GM21528 (cell line): ENCODE measurements around the gene C5orf34.
"Not testable (repeated sequence)": the region's sequence is repeated elsewhere in the genome, so short reads cannot be mapped to it uniquely, and the experiment has no call there.

Experiments
- ATAC-seq: cut with Tn5 transposase; IDR thresholded peaks from one replicate; pipeline ENCODE4 v1.9.1; 2021; ENCODE audit warnings: mild to moderate bottlenecking, moderate library complexity; ENCODE audit not compliant: unreplicated experiment, low FRiP score

The C5orf34 gene, protein sequence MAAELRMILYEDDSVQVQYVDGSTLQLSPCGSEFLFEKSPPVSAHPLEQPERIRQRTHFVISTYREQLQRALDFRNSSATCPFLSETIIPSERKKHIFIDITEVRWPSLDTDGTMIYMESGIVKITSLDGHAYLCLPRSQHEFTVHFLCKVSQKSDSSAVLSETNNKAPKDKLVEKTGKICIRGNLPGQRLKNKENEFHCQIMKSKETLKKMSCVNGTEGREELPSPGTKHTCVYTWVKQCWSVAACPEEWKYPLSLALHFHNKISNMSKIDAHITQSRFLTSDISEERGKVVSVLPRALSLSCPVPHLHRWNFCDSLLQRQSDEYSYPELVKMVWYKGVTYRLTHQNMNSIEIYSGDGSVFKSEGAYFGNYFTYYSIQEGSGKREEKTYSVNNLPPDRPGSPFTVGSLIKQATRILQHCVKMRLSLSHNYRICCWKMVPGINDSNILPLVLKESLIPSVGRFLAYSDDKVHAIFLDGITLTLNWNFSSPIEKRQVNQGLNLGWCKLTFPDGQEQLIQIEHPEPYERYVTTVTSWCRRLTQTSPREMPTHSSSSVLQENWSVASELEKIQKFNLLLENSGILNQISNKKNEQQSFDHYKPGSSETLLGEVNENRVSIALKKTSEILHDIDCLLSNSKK

DNA sequence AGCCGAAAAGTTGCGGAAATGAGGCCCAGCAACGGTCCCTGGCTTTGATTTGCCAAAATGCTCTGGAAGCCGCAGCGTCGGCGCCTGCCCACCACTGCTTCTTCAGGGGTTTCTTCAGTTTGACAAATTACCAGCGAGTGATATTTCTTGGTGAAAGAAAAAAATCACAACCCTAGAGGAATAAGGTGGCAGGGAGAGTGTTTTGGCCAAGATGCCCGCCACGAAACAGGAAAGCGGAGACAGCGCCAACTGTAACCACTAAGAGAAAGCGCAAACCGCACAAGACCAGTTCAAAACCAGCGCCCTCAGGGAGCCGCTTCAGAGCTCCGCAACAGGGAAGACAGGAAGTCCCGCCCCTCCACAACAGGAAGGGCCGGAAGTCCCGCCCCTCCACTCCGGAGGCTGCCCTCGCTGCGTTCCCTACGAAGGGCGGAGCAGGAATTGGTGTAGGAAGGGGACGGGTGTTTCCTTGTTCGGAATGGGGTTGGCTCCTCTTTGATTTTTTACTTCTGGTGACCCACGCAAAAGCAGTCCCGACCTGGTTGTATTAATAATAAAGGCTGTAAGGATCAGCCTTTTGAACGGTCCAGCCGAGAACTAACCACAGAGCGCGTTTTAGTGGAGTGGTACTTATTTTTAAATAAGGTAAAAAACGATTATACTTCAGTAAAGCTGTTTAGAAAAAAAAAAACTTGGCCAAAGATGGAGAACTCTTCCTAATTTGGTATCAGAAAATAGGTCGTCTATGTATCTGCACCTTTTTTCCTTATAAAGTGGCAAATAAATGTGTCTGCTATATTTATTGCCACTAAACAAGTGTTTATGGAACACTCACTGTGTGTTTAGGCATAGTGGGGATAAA lies at the start of gene C5orf34:
Gene C5orf34 (minus strand): TSS at position 333 of the 862 bp plus-strand sequence. CDS start 5,809 bp downstream, outside the sequence.
- ATAC-seq = peak; percentile 98

DNA sequence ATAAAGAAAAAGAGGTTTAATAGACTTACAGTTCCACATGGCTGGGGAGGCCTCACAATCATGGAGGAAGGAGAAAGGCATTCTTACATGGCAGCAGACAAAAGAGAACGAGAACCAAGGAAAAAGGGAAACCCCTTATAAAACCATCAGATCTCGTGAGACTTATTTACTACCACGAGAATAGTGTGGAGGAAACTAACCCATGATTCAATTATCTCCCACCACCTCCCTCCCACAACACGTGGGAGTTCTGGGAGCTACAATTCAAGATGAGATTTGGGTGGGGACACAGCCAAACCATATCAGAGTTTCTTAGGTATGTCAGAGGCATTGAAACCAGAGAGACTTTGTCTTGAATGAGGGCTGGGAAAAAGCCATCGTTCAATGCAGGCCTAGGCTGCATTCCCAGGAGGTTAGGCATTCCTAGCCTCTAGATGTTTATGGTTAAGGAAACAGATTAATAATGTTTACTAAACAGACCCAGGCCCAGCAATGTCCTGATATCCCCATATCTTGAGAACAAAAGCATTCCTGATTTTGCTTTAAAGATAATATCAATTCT lies 49.4 kb upstream of the C5orf34 start:
- no peak for ATAC-seq

DNA sequence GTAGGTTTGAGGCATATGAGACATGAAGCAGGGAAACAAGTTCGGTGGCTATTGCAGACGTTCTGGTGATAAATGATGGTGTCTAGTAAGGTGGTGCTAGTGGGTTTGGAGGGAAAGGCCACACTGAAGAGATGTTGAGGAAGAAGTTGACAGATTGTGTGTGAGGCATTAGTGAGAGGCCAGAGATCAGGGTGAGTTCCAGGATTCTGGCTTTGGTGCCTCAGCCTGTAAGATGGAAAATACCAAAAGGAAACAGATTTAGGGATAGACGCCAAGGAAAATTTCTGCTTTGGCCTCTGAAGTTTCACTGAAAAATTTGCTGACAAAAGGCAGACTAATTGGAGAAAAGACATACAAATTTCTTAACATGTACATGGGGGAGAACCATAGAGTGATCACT lies 48.4 kb upstream of the C5orf34 start:
- ATAC-seq = no peak

DNA sequence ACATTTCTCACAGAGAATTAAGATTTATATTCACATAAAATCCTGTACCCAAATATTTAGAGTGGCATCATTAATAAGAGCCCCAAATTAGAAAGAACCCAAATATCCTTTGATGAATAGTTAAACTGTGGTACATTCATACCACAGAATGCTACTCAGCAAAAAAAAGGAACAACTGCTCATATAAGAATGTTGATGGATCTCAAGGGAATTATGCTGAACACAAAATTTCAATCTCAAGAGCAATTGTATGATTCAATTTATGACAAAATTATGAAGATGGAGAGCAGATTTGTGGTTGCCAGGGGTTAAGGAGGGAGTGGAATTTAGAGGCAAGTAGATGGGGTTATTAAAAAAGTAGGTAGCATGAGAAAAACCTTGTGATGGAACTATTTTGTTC lies 46.4 kb upstream of the C5orf34 start:
- ATAC-seq = no peak

DNA sequence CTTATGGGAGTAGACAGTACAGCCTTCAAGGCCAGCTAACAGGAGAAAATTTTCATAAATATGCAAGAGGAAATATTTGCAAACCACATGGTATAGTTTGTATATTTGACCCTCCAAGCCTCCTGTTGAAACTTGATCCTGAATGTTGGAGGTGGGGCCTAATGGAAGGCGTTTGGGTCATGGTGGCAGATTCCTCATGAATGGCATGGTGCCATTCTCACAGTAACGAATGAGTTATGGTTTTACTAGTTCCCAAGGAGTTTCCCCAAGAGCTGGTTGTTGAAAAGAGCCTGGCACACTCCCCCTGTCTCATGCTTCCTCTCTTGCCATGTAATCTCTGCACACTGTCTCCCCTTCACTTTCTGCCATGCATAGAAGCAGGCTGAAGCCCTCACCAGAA lies 45.2 kb upstream of the C5orf34 start:
- ATAC-seq = no peak

DNA sequence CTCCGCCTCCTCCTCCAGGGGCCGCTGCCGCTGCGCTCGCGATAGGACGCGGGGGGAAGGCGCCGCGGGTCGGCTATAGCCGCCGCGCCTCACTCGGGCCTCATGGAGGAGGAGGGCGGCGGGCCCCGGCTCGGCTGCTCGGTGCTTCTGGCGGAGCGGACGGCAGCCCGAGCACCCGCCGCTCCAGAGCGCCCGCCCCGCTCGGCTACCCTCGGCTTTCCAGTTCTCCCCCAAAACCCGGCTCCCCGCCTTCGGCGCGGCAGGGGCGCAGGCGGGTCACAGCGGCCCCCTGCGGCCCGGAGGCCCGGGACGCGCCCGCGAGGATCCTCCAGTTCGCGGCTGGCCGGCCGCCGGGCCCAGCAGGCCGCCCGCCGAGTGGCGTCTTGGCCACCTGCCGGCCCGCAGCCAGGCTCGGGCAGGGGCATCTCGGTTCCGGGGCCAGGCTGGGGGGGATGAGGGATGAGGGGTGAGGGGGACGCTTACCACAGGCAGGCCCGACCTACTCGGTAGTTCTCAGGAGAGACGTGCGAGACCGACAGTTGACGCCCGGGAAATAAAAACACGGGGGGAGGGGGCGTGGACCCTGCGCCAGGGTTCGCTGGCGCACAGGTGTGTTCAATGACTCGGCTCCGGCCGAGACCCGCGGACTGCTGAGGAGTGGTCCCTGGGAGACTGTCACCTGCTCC lies 42.1 kb upstream of the C5orf34 start, which contains the start of gene PAIP1:
Gene PAIP1 (minus strand): TSS at position 221 of the 686 bp plus-strand sequence. CDS start 231 bp downstream, outside the sequence.
- ATAC-seq = peak; percentile 78

DNA sequence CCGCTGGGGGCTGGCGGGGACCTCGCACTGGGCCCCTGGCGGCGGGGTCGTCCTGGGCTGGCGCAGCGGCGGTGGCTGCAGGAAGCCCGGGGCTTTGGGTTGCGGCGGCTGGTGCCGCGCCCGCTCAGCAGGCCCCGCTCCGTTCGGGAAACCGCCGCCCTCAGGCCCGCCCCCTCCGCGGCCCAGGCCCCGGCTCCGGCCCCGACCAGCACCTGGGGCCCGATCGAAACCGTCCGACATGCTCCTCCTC lies 41.6 kb upstream of the C5orf34 start:
- peak; percentile 95 for ATAC-seq

DNA sequence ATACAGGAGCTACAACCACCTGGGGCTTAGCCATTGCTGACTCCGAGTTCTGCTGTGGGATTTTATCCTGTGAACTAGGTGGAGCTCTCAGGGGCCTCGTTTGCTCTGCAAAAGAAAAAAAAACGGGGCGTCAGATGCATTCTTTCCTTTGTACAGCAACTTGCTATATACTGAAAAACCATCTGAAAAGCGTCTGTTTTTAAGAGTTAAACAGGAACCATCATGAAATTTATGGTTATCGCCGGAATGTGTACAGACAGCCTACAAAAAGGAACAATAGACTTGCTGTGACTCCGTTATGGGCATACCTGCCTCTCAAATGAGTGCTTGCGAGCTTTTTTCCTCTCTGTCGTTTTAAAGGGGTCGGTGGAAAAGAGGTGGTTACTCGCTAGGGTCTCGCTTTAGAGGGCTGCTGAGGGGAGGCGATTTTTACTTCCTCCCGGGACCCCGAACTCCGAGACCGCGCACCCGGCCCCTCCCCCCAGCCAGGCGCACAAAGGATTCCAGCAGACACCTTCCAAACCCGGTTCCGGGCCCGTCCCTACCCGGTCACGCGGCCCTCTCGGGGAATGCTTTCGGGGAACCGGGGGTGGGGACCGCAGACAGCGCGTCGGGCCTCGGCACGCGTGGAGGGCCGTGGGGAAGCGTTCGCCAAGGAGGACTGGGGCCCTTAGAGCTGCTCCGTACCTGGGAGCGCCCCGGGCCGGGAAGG lies 41.1 kb upstream of the C5orf34 start:
- peak; percentile 43 for ATAC-seq

DNA sequence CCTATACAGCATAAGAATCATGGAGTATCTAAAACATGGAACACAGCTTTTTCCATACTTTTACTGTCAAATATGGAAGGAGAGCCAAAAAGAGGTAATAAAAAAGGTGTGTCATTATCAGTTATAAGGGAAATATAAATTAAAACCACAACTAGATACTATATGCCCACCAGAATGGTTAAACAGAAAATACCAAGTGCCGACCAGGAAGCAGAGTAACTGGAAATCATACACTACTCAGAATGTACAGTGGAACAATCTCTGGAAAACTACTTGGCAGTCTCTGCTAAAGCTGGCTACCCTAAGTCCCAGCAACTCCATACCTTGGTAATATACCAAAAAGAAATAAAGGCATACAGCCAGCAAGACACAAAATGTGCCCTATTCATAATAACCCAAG lies 39.5 kb upstream of the C5orf34 start:
- ATAC-seq = no peak

DNA sequence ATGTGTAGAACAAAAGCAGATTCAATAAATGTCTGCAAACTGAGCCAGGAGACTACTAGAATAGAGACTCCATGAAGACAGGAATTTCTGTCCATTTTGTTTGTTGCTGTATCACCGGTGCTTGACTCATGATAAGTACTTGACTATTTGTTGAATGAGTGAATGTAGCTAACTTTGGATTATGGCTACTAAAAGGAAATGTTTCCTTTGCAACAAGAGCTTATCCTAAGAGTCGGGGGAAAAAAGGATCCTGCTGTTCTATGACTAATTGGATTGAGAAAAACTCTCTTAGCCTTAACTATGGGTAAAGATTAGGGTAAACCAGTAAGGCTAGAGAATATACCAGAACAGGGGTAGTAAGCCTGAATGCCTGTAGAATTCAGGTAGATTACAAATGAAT lies 38.4 kb upstream of the C5orf34 start:
- ATAC-seq = no peak

DNA sequence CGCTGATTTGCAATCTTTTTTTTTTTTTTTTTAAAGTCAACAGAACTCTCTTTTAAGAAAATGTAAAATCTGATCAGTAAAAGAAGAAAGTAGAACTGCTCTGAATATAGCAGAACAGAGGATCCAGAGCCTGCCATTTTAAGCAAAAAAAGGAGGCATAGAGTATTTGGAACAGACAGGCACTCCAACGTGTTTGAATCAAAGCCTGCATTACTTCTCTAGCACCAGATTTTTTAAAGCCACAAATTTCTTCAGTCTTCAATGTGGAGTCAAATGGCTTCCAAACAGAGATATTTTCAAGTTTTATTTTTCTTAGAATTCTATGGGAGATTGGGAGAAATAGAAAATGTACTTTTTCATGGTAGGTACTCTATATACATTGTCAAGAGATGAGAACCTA lies 36.8 kb upstream of the C5orf34 start:
- ATAC-seq = no peak

DNA sequence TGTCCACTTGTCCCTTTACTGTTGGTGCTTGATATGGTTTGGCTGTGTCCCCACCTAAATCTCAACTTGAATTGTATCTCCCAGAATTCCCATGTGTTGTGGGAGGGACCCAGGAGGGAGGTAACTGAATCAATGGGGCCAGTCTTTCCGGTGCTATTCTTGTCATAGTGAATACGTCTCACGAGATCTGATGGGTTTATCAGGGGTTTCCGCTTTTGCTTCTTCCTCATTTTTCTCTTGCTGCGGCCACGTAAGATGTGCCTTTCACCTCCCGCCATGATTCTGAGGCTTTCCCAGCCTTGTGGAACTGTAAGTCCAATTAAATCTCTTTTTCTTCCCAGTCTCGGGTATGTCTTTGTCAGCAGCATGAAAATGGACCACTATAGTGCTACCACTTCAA lies 34.3 kb upstream of the C5orf34 start:
- not testable (repeated sequence) for ATAC-seq

DNA sequence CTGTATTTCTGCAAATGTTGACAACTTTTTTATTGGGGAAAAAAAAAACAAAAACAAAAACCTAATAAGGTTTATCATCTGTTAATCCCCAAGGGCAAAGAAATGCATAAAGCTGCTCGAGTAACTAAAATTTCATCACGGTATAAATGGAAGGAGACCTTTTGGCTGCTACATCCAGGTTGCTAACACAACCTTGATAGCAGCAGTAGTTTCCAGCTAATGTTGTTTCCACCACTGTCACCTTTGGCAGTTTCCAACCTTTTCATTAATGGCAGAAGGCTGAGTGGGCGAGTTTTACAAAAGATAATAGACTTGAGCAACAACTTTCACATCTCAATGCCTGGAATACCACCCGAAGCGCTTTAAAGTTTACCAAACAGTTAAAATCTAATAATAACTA lies 33.4 kb upstream of the C5orf34 start:
- ATAC-seq = no peak

DNA sequence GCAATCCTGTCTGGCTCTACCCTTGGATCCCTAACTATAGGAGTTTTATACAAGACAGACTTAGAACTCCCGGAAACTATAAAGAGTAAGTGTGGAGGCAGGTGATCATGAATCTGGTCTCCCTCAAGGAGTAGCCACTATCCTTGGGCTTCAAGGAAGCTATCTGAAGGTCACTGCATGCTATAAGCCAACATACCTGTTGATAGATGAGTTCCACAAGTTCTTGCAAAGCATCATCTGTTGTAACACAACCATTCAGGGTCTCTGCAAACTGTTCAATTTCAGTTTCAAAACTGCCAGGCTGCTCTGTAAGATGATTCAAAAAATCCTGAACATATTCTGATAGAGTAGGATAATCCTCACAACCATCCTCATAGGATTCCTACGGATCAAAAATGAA lies 32.6 kb upstream of the C5orf34 start:
- ATAC-seq = no peak

DNA sequence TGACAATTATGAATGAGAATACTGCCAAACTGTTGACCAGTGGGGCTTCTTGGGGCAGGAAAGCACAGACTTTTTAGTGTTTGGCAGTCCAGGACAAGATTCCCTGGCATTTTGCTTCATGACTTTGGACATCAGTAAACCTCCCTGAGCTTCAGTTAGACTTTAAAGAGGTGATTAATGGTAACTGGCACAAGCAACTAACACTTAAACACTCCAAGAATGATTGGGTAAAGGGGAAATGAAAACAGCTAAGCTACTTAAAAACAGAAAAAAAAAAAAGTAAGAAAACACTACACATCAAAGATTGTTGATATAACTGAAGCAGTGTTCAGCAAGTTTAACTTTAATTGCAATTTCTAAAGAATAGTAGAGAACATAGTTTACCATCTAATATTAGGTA lies 28.5 kb upstream of the C5orf34 start:
- ATAC-seq = no peak

DNA sequence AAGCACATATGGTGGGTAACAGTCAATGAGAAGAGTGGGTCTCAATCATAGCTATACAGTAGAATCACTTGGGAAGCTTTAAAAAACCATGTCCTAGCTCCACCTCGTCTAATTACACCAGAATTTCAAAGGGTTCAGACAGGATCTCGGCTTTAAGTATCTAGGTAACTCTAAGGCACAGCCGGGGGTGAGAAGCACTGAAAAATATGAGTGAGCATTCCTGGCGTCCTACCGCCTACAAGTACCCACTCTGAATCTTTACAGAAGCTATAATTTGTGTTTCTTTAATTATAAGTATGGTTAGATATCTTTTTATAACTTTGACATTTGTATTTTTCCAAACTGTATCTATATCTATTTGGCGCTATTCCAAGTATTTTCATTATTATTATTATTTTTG lies 25.8 kb upstream of the C5orf34 start:
- no peak for ATAC-seq

DNA sequence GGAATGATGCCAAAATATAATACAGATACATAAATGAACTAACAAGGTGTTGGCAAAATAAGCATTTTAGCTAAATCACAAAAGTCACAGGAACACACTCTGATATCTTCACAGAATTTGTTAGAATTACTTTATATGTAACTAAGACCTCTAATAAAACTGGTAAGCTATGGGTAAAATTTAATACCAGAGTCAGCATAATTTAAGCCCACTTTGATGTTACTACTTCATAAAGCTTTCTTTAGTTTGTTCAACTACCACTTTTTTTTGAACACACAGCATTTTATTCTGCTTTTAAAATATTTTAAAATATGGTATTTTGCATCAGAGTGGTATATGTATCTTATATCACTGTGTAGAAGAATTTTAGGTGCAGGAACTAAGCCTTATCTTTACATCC lies 22.0 kb upstream of the C5orf34 start:
- no peak for ATAC-seq

DNA sequence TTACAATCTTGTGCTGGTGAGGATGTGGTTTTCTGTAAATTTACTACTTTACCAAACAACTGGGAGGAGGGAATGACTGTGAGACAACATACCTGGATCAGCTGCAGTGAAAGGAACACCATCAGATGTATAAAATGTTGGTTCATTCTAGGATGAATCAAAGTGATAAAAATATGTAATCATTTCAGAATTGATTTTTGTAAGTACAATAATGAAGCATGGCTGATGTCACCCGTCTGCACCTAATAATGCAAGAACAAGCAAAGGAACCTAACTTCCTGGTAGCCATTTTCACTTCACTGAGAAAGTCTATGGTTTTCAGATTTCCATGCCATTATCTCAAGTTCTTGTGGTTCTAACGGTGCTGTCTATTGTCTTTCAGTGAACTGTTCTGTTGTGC lies 18.7 kb upstream of the C5orf34 start:
- ATAC-seq = no peak

DNA sequence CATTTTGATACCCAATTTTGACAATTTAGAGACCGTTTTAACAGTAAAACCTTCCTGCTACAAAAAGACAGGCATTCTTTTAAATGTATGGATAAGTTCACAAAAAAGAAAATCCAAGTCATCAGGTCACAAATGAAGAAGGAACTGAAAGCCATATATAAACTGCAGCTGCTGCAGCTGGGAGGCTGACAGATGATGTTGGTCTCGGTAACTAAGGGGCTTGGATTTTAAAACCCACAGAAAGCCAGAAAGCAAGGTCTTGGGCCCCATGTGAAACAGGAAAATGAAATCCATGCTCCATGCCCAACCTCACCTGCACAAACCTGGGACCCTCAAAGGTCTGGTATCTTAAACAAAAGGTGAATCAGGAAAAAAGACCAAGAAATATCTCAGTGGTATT lies 15.7 kb upstream of the C5orf34 start:
- ATAC-seq = no peak

DNA sequence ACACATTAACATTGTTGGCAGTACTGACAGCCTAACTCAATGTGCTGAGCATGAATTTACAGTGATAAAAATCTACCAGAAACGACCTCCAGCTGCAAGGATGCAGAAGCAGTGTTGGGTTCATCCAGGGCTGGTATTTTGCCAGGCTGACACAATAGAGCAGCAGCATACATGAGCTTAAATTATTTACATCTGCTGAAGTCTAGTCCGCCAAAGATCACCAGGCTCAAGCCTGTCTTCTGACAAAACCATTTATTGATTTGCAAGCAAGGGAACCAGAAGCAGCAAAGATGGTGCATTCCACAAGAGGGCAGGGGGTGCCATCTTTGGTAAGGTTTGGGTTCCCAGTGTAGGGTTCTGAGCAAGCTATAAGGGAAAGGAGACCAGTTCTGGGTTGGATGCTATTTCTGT lies 8.7 kb upstream of the C5orf34 start:
- no peak for ATAC-seq
